ENCODE measurements around the gene CSRNP3. TPM values are rescaled to one million over a fixed set of nuclear protein-coding genes. Genes with fewer than 3 reads are reported as not detected.
A peak's percentile ranks its signal among the peaks of the same experiment; 100 is the strongest.

Gene CSRNP3
- total RNA-seq, 2 donors from 2014 or later, result not detected

DNA sequence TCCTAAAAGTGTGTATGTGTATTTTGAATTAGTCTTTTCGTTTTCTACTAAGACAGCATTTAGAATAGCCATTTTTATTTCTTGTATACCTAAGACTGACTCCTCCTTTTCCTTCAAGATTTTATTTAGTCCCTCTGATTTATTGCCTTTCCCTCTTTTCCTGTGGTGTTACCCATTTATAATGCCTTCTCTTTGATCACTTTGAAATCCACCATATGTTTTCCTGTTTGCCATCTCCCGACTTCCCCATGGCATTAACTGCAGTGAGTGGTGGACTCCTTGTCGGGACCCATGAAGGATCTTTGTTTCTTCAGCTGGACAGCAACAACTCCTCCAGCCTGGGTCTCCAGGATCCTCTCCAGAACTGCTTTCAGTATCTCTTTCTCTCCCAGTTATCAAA lies 160.7 kb downstream of the CSRNP3 start:
- H3K4me3 Mint-ChIP-seq, result no peak overlapping the region
- no peaks in the 10 kb centered on the region for H3K36me3 Mint-ChIP-seq
- no peaks in the 10 kb centered on the region for H3K9me3 Mint-ChIP-seq
- H3K27me3 Mint-ChIP-seq, result peaks cover 5 to 15% of the 10 kb centered on the region in 2 donors
- H3K4me1 Mint-ChIP-seq (ENCODE audit: low read depth in 2 of 2), result no peaks in the 10 kb centered on the region
- DNase-seq (ENCODE audit: low spot score) (no peak), ATAC-seq (no peak)
- no peak overlapping the region for H3K27ac Mint-ChIP-seq

DNA sequence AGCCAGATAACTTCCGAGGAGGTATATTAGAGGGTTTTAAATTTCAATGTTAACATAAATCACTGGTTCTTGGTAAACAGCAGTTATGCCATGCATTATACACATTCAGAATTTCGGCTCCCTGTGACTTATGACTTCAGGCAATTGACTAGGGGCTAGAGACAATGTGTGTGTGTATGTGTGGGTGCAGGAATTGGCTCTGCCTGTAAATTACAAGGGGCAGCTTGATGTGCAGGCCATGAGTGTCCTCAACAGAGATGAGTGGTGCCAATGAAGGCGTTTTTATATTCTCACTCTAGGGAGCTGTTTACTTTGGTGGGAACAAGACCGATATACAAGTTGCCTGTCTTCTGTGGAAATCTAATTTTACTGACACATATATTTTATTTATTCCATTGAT lies 161.6 kb downstream of the CSRNP3 start:
- H3K36me3 Mint-ChIP-seq, result no peaks in the 10 kb centered on the region
- no peaks in the 10 kb centered on the region for H3K4me1 Mint-ChIP-seq (ENCODE audit: low read depth in 2 of 2)
- no peak overlapping the region for H3K27ac Mint-ChIP-seq
- no peak for ATAC-seq
- H3K4me3 Mint-ChIP-seq, result no peak overlapping the region
- no peaks in the 10 kb centered on the region for H3K9me3 Mint-ChIP-seq
- no peak for DNase-seq (ENCODE audit: low spot score)
- peaks cover 5 to 15% of the 10 kb centered on the region in 2 donors for H3K27me3 Mint-ChIP-seq

DNA sequence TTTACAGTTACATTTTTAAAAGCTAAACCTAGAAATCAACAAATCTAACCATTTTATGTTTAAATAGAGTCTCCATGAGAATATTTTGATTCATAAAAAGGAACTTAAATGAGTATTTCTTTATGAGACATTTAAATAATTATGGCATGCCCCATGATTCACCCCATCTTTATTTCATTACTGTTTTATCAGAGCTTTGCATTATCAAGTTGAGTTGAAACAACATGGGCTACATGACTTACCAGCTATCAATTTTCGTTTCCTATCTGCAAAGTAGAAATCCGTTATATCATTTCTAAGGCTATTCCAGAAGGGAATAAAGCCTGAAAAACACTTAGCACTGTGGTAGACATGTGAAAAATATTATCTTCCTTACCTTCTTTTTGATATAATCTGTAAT lies 163.1 kb downstream of the CSRNP3 start:
- Mint-ChIP-seq H3K36me3 (no peaks in the 10 kb centered on the region), H3K27me3 (peaks cover 5 to 15% of the 10 kb centered on the region in 2 donors), H3K9me3 (no peaks in the 10 kb centered on the region), H3K27ac (no peak overlapping the region), H3K4me3 (no peak overlapping the region), H3K4me1 (ENCODE audit: low read depth in 2 of 2) (no peaks in the 10 kb centered on the region)
- ATAC-seq (no peak), DNase-seq (ENCODE audit: low spot score) (no peak)

DNA sequence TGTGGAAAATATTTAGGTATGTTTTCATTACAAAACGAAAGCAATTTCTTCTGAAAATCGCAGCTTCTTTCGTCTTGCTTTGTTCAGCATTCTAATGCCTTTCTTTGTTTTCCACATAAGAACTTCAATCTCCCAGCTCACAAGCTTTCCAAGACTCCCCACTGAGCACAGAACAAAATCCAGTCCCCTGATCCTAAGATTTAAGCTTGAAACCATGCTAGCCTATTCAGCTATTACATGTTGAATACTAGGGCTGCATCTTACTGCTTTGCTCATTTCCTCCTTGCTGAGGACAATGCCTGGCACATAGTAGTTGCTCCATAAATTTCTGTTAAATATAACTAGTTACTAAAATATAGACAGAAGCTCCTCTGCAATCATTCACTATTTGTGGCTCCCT lies 163.9 kb downstream of the CSRNP3 start:
- peaks cover 5 to 15% of the 10 kb centered on the region in 2 donors for H3K27me3 Mint-ChIP-seq
- DNase-seq (ENCODE audit: low spot score), result no peak
- H3K4me1 Mint-ChIP-seq (ENCODE audit: low read depth in 2 of 2), result no peaks in the 10 kb centered on the region
- ATAC-seq, result no peak
- H3K4me3 Mint-ChIP-seq, result no peak overlapping the region
- H3K9me3 Mint-ChIP-seq, result no peaks in the 10 kb centered on the region
- no peaks in the 10 kb centered on the region for H3K36me3 Mint-ChIP-seq
- H3K27ac Mint-ChIP-seq, result no peak overlapping the region

DNA sequence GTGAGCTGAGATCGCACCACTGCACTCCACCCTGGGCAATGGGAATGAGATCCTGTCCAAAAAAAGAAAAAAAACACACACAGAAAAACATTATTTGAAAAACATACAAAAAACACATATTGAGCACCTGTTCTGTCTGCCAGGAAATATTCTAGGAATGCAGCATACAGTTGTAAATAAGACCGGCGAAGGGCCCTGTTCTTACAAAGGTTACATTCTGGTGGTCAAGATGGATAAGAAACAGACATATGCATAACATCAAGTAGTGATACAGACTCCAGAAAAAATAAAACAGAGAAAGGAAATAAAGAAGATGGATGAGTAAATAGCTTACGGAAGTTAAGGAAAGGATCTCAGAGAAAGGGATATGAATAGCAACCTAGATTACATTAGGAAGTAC lies 164.8 kb downstream of the CSRNP3 start:
- H3K4me1 Mint-ChIP-seq (ENCODE audit: low read depth in 2 of 2), result no peaks in the 10 kb centered on the region
- no peak overlapping the region for H3K27ac Mint-ChIP-seq
- H3K27me3 Mint-ChIP-seq, result peaks cover 5 to 19% of the 10 kb centered on the region in 2 donors

DNA sequence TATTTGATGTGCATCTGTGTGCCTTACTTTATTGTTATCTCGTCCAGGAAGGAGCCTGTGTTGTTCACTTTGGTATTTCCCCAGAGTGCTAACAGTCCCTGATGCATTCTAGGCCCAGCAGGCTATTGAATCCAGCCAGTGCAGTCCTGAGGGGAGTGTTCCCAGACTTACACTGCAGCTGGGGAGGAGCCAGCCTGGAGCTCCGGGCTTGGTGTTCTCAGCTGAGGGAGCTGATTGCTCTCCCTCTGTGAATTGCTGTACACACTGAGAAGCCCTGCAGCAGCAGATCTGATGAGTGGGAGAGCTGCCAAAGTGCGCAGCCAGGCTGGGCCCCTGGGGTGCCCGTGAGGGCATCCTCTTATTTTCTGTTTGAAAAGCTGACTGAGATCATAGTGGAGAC lies 165.4 kb downstream of the CSRNP3 start:
- Mint-ChIP-seq H3K27me3 (peaks cover 5 to 16% of the 10 kb centered on the region in 2 donors), H3K4me1 (ENCODE audit: low read depth in 2 of 2) (no peaks in the 10 kb centered on the region), H3K9me3 (no peaks in the 10 kb centered on the region), H3K36me3 (no peaks in the 10 kb centered on the region), H3K27ac (no peak overlapping the region), H3K4me3 (no peak overlapping the region)
- DNase-seq (ENCODE audit: low spot score) (no peak), ATAC-seq (peak in 1 of 2 donors; percentile 45)

More for the DNA sequence above, 164.8 kb downstream of the CSRNP3 start:
- no peaks in the 10 kb centered on the region for H3K36me3 Mint-ChIP-seq
- no peak for DNase-seq (ENCODE audit: low spot score)
- no peak overlapping the region for H3K4me3 Mint-ChIP-seq
- no peaks in the 10 kb centered on the region for H3K9me3 Mint-ChIP-seq
- ATAC-seq, result no peak

DNA sequence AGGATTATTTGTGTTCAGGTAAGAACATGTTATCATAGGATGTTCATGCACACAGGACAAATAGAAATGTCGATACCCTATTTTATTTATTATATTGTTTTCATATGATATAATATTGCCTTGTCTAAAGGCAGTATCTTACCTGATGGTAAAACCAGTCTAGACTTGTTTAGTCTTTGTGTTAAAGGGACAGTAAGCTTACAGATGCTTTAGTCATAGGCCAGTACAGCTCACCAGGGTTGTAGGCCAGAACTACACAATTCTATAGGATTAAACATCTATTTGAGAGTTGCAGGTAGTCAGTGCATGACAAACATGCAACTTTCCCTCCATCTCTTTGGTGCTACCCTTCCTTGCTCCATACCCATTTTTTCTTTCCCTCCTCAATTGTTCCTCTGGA lies 166.0 kb downstream of the CSRNP3 start:
- H3K36me3 Mint-ChIP-seq, result no peaks in the 10 kb centered on the region
- no peak for ATAC-seq
- H3K27ac Mint-ChIP-seq, result no peak overlapping the region
- no peaks in the 10 kb centered on the region for H3K9me3 Mint-ChIP-seq
- no peak for DNase-seq (ENCODE audit: low spot score)
- H3K4me3 Mint-ChIP-seq, result no peak overlapping the region
- H3K4me1 Mint-ChIP-seq (ENCODE audit: low read depth in 2 of 2), result no peaks in the 10 kb centered on the region
- H3K27me3 Mint-ChIP-seq, result peaks cover under 1 to 10% of the 10 kb centered on the region in 2 donors

DNA sequence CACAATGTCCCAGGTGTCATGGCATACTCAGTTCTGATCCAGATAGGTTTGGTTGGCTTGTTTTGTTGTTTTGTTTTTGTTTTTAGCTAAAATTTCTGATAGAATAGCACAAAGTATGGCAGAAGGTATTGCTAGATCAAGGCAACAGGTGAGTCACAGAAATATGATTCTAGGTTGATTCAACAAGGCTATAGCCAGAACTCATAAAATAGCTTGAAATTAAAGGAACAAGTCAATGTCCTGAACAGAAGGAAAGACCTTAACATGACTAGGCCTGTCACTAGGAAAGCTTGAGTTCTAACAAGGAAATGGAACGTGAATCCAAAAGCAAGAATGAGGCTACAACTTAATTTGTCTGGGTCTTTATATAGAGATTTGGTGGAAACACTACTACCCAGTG lies 167.5 kb downstream of the CSRNP3 start:
- Mint-ChIP-seq H3K9me3 (no peaks in the 10 kb centered on the region), H3K4me3 (no peak overlapping the region), H3K27me3 (peaks cover 0 to 6% of the 10 kb centered on the region in 2 donors), H3K27ac (no peak overlapping the region), H3K36me3 (no peaks in the 10 kb centered on the region), H3K4me1 (ENCODE audit: low read depth in 2 of 2) (no peaks in the 10 kb centered on the region)
- no peak for DNase-seq (ENCODE audit: low spot score)
- no peak for ATAC-seq

DNA sequence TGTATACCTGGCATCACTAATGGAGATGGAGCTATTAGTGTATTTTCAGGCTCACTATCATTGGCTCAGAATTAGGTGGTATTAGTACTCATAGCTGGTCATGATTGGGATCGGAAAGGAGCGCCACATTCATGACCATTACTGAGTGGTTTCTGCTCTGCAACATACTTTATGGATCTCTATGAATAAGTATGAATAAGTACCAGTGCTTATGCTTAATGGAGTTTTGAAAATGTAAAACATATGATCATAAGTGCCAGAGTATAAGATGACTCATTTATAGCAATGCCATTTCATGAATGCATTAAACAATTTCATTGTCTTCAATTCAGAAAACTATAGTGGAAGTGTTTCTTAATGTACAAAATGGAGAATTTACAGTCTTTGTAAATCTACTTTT lies 167.9 kb downstream of the CSRNP3 start:
- Mint-ChIP-seq H3K27ac (no peak overlapping the region), H3K4me1 (ENCODE audit: low read depth in 2 of 2) (no peaks in the 10 kb centered on the region), H3K36me3 (no peaks in the 10 kb centered on the region), H3K27me3 (peaks cover 0 to 6% of the 10 kb centered on the region in 2 donors), H3K9me3 (no peaks in the 10 kb centered on the region), H3K4me3 (no peak overlapping the region)
- ATAC-seq (no peak), DNase-seq (ENCODE audit: low spot score) (no peak)

DNA sequence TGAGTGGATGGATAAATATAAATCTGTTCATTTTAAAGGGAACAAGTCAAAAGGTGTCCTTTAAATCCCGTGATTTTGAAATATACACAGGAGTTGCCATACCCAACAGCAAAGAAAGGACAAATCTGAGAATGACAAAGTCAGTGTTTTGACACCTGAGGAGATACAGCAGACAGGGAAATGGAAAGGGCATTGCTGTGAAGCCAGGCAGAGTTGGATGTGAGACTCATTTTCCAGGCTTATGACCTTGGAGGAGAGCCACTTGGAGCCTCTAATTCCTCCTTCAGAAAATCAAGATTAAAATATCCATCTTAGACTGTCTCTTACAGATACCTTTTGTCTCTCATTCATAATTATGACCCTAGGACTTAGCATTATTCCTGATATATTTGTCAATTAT lies 170.0 kb downstream of the CSRNP3 start:
- H3K27me3 Mint-ChIP-seq, result peaks cover 0 to 6% of the 10 kb centered on the region in 2 donors

DNA sequence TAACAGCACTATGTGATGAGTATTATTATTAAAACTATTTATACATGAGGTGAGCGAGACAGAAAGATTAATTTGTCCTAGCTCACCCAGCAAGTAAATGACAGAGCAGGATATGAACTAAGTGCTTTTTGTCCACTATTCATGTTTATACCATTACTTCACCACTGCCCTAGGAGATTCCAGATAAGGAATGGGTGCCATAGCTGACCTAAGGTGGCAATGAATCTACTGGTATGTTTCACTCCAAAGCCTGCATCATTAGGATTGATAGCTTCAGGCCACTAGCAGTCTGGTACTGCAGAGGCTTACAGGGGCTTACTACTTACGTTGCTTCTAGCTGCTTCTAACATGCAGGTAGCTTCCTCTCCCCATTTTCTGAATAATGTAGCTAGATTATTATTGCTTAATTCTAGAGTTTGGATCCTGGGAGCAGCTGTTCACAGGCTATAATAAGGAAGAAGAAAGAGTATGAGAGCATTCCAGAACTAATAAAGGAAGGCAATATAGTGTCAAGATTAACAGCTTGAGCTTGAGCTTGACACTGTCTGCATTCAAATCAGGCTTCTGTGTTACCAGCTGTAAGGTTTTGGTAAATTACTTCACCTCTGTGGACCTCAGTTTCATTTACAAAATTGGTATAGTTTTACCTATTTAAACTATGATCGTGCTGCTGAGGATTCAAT lies 170.9 kb downstream of the CSRNP3 start:
- Mint-ChIP-seq H3K27ac (no peak overlapping the region), H3K36me3 (no peaks in the 10 kb centered on the region), H3K27me3 (peaks cover 0 to 6% of the 10 kb centered on the region in 2 donors), H3K9me3 (no peaks in the 10 kb centered on the region), H3K4me3 (no peak overlapping the region), H3K4me1 (ENCODE audit: low read depth in 2 of 2) (no peaks in the 10 kb centered on the region)
- DNase-seq (ENCODE audit: low spot score) (no peak), ATAC-seq (no peak)

More for the DNA sequence above, 170.0 kb downstream of the CSRNP3 start:
- Mint-ChIP-seq H3K27ac (no peak overlapping the region), H3K36me3 (no peaks in the 10 kb centered on the region), H3K4me3 (no peak overlapping the region), H3K9me3 (no peaks in the 10 kb centered on the region), H3K4me1 (ENCODE audit: low read depth in 2 of 2) (no peaks in the 10 kb centered on the region)
- ATAC-seq, result no peak
- DNase-seq (ENCODE audit: low spot score), result no peak

DNA sequence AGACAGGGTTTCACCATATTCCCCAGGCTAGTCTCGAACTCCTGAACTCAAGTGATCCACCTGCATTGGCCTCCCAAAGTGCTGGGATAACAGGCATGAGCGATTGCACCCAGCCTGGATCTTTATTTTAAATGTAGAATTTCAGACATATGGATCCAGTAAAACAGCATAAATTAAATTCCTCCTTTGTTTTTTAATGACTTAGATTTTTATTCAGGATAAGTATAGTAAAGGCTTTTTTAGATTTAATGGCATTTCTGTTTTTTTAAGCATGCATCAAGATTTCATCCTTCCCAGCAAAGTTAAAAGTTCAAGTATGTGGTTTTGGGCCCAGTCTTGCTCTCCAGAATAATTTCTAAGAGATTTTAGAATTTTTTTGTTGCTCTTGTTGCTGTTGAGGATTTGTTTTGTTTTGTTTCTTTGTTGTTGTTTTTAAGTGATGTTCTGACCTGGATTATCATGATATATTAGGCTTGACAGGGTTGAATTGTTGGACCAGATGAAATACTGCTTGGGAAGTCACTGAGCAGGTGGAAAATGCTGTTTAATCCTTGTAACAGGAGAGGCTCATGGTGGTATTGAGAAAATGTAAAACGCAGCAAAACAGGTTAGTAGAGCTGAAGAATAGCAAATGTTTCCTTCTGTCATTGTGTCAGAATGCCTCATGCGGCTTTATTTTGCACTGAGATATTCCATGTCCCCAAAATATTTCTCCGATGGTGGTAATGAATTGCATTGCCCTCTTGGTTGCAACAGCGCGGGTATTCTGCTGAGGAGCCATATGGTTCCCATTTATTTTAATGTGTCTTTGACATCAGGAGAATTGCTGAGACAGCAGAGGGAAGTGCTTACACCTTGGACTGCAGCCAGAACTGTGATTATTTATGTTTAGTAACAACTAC lies 176.7 kb downstream of the CSRNP3 start:
- DNase-seq (ENCODE audit: low spot score), result no peak
- ATAC-seq, result no peak
- no peak overlapping the region for H3K4me3 Mint-ChIP-seq
- peaks cover 5 to 19% of the 10 kb centered on the region in 2 donors for H3K27me3 Mint-ChIP-seq
- no peak overlapping the region for H3K27ac Mint-ChIP-seq
- no peaks in the 10 kb centered on the region for H3K9me3 Mint-ChIP-seq
- H3K36me3 Mint-ChIP-seq, result no peaks in the 10 kb centered on the region
- no peaks in the 10 kb centered on the region for H3K4me1 Mint-ChIP-seq (ENCODE audit: low read depth in 2 of 2)

DNA sequence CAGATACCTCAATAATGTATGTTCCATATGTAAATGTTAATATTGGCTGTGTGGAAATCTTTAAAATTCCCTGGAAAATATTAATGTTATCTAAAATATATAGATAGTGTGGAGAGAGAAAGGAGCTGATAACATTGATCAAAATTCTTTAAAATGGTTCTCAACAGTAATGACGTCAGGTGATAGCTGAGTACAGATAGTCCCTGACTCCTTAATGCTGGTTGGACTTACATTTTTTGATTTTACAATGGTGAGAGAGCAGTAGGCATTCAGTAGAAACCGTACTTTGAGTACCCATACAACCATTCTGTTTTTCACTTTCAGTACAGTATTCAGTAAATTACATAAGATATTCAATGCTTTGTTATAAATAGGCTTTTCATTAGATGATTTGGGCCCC lies 177.9 kb downstream of the CSRNP3 start:
- DNase-seq (ENCODE audit: low spot score) (no peak), ATAC-seq (no peak)
- Mint-ChIP-seq H3K27me3 (peaks cover 5 to 19% of the 10 kb centered on the region in 2 donors), H3K9me3 (no peaks in the 10 kb centered on the region), H3K36me3 (no peaks in the 10 kb centered on the region), H3K27ac (no peak overlapping the region), H3K4me1 (ENCODE audit: low read depth in 2 of 2) (no peaks in the 10 kb centered on the region), H3K4me3 (no peak overlapping the region)

DNA sequence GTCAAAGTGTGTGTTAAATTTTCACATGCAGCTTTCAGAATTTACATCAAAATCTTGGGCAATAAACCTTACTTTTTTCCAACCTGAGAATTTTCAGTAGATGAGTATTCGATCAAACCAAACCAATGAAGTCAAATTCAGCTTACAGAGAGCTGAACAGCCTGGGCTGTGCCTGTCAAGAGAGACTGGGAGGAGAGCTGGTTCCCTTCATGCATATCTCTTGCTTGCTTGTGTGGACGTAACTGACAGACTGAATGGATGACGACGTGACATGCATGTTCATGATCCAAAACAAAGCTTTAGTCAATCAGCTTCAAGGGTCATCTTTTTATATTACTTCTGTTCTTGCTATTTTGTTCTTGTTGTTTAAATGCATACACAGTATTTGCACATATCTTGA lies 179.3 kb downstream of the CSRNP3 start:
- H3K4me3 Mint-ChIP-seq, result no peak overlapping the region
- ATAC-seq, result no peak
- no peak for DNase-seq (ENCODE audit: low spot score)
- H3K27me3 Mint-ChIP-seq, result peaks cover 5 to 19% of the 10 kb centered on the region in 2 donors
- no peak overlapping the region for H3K27ac Mint-ChIP-seq
- H3K36me3 Mint-ChIP-seq, result no peaks in the 10 kb centered on the region
- no peaks in the 10 kb centered on the region for H3K9me3 Mint-ChIP-seq
- H3K4me1 Mint-ChIP-seq (ENCODE audit: low read depth in 2 of 2), result no peaks in the 10 kb centered on the region

All from natural killer cell treated with Interleukin-12 subunit alpha and Interleukin-12 subunit beta and Interleukin-15 and Interleukin-18, amount 100 ng/mL, for 72 hours (primary cell).